Epithelial cell of proximal tubule (primary cell): ENCODE data around the gene CBARP. TPM values are rescaled to one million over a fixed set of nuclear protein-coding genes. Genes with fewer than 3 reads are reported as not detected.

Experiments used
- DNase-seq: peaks from one replicate; pipeline ENCODE4 v3.0.0-alpha.2; 2011; ENCODE audit warnings: low read depth
- H3K4me3 ChIP-seq: 2 replicates; pipeline ENCODE4 v1.5.1; 2011; ENCODE audit warnings: low read depth, mild to moderate bottlenecking, low read length
- CTCF ChIP-seq: conservative IDR thresholded peaks from 2 replicates; pipeline ENCODE4 v1.5.1; 2012; ENCODE audit warnings: low read depth, mild to moderate bottlenecking, low read length
- total RNA-seq: library from RNA; depleted of rRNA; stranded (reverse); fragments of >200 nt; gene quantifications from 2 replicates; pipeline ENCODE4 v1.2.3, GENCODE V29; 2015

Gene CBARP
- total RNA-seq, 1 donor from 2014 or later, result 9.7 TPM

GRCh38 chr19:1229056-1229923 is 8.5 kb downstream of the CBARP start:
- no peak for DNase-seq
- no peak overlapping the region for H3K4me3 ChIP-seq
- TF ChIP-seq CTCF, result no peak

GRCh38 chr19:1228161-1228957 is 9.4 kb downstream of the CBARP start:
- H3K4me3 ChIP-seq, result no peak overlapping the region
- TF ChIP-seq CTCF, result no peak
- no peak for DNase-seq

- no peak overlapping the region for H3K4me3 ChIP-seq
- no peak for TF ChIP-seq CTCF
- DNase-seq, result no peak
Measured at GRCh38 chr19:1227304-1228054, 10.3 kb downstream of the CBARP start.

GRCh38 chr19:1226522-1227303 is 11.1 kb downstream of the CBARP start:
- no peak for DNase-seq
- TF ChIP-seq CTCF, result no peak
- no peak overlapping the region for H3K4me3 ChIP-seq

GRCh38 chr19:1226227-1226518 is 11.6 kb downstream of the CBARP start:
- TF ChIP-seq CTCF, result no peak

GRCh38 chr19:1225440-1226226 is 12.2 kb downstream of the CBARP start:
- no peak for TF ChIP-seq CTCF
- H3K4me3 ChIP-seq, result no peak overlapping the region
- no peak for DNase-seq

More at GRCh38 chr19:1226227-1226518, 11.6 kb downstream of the CBARP start:
- no peak for DNase-seq
- H3K4me3 ChIP-seq, result no peak overlapping the region
